CD4-positive, alpha-beta T cell treated with Interleukin-4 for 1 hour (primary cell): ENCODE measurements around the gene TAS2R1.
"Not testable (repeated sequence)": the region's sequence is repeated elsewhere in the genome, so short reads cannot be mapped to it uniquely, and the experiment has no call there.

ENCODE experiments used
- DNase-seq, 2 donors: peaks; one replicate each; pipeline ENCODE4 v3.0.0-alpha.2; 2020 to 2022

TAS2R1 gene

GRCh38 chr5:9621379-9621903, 8.7 kb downstream of the TAS2R1 start:
- no peak for DNase-seq

- no peak for DNase-seq
Observed at GRCh38 chr5:9619331-9620092, 10.6 kb downstream of the TAS2R1 start.

GRCh38 chr5:9617739-9618504, 12.2 kb downstream of the TAS2R1 start:
- no peak for DNase-seq

- DNase-seq = no peak
Observed at GRCh38 chr5:9617221-9617620, 12.9 kb downstream of the TAS2R1 start.

- DNase-seq = no peak
Observed at GRCh38 chr5:9615331-9615730, 14.8 kb downstream of the TAS2R1 start.

- no peak for DNase-seq
Observed at GRCh38 chr5:9613360-9613759, 16.8 kb downstream of the TAS2R1 start.

- no peak for DNase-seq
Observed at GRCh38 chr5:9610969-9611368, 19.2 kb downstream of the TAS2R1 start.

GRCh38 chr5:9610364-9610763, 19.8 kb downstream of the TAS2R1 start:
- DNase-seq = no peak

GRCh38 chr5:9608093-9608492, 22.1 kb downstream of the TAS2R1 start:
- DNase-seq = no peak

GRCh38 chr5:9605041-9605838, 24.9 kb downstream of the TAS2R1 start:
- no peak for DNase-seq

GRCh38 chr5:9604416-9604815, 25.7 kb downstream of the TAS2R1 start:
- DNase-seq = no peak

GRCh38 chr5:9601055-9601739, 29.0 kb downstream of the TAS2R1 start:
- DNase-seq = no peak

GRCh38 chr5:9599391-9599790, 30.8 kb downstream of the TAS2R1 start:
- DNase-seq = no peak

- DNase-seq = not testable (repeated sequence)
Observed at GRCh38 chr5:9598329-9598728, 31.8 kb downstream of the TAS2R1 start.

- DNase-seq = not testable (repeated sequence)
Observed at GRCh38 chr5:9597322-9597721, 32.8 kb downstream of the TAS2R1 start.

- no peak for DNase-seq
Observed at GRCh38 chr5:9596824-9597223, 33.3 kb downstream of the TAS2R1 start.

- DNase-seq = no peak
Observed at GRCh38 chr5:9596171-9596780, 33.9 kb downstream of the TAS2R1 start.

- no peak for DNase-seq
Observed at GRCh38 chr5:9594913-9595312, 35.2 kb downstream of the TAS2R1 start.

GRCh38 chr5:9589049-9589835, 40.9 kb downstream of the TAS2R1 start:
- DNase-seq = no peak

- DNase-seq = no peak
Observed at GRCh38 chr5:9588254-9588653, 41.9 kb downstream of the TAS2R1 start.

- no peak for DNase-seq
Observed at GRCh38 chr5:9587135-9587534, 43.0 kb downstream of the TAS2R1 start.
